SK-N-SH treated with all-trans-retinoic acid at 6 μM for 48 hours (cell line): ENCODE data around the gene CRY1.

Source experiments
- ATAC-seq: fragments of 200-7000 bp; cut with Tn5 transposase; 3 replicates; pipeline ENCODE4 v1.9.1; 2020; ENCODE audit warnings: mild to moderate bottlenecking, moderate library complexity
- ARNTL ChIP-seq: fragments of 450-650 bp; formaldehyde crosslinking; IDR thresholded peaks from 2 replicates; pipeline ENCODE4 v1.5.0; 2020; ENCODE audit warnings: low read depth, mild to moderate bottlenecking, moderate library complexity, borderline replicate concordance
- BACH2 ChIP-seq: fragments of 250-450 bp; sonication (Bioruptor Pico); IDR thresholded peaks from 2 replicates; pipeline ENCODE4 v1.9.0; 2021; ENCODE audit warnings: mild to moderate bottlenecking, borderline replicate concordance
- CSDC2 ChIP-seq: fragments of 250-450 bp; sonication (Bioruptor Pico); IDR thresholded peaks from 2 replicates; pipeline ENCODE4 v1.5.0; 2020; ENCODE audit warnings: mild to moderate bottlenecking, moderate library complexity
- ESRRG ChIP-seq: fragments of 250-450 bp; sonication (Bioruptor Pico); IDR thresholded peaks from 2 replicates; pipeline ENCODE4 v1.6.1; 2021; ENCODE audit warnings: mild to moderate bottlenecking
- GLIS3 ChIP-seq: fragments of 250-450 bp; sonication (Bioruptor Pico); IDR thresholded peaks from 2 replicates; pipeline ENCODE4 v1.5.0; 2020; ENCODE audit warnings: mild to moderate bottlenecking, moderate library complexity
- ISL1 ChIP-seq: fragments of 250-450 bp; sonication (Bioruptor Pico); IDR thresholded peaks from 2 replicates; pipeline ENCODE4 v2.1.2; 2022; ENCODE audit warnings: mild to moderate bottlenecking, moderate library complexity
- RARB ChIP-seq: fragments of 250-450 bp; sonication (Bioruptor Pico); IDR thresholded peaks from 2 replicates; pipeline ENCODE4 v1.8.0; 2021; ENCODE audit warnings: mild to moderate bottlenecking, moderate library complexity
- SNAI2 ChIP-seq: fragments of 250-450 bp; sonication (Bioruptor Pico); IDR thresholded peaks from 2 replicates; pipeline ENCODE4 v1.5.0; 2020; ENCODE audit warnings: mild to moderate bottlenecking, moderate library complexity
- TOX ChIP-seq: fragments of 250-450 bp; sonication (Bioruptor Pico); IDR thresholded peaks from 2 replicates; pipeline ENCODE4 v1.8.0; 2021; ENCODE audit warnings: mild to moderate bottlenecking, moderate library complexity, borderline replicate concordance
- ZC3H10 ChIP-seq: fragments of 250-450 bp; sonication (Bioruptor Pico); IDR thresholded peaks from 2 replicates; pipeline ENCODE4 v1.5.1; 2021; ENCODE audit warnings: mild to moderate bottlenecking, moderate library complexity
- ZFP3 ChIP-seq: fragments of 250-450 bp; sonication (Bioruptor Pico); IDR thresholded peaks from 2 replicates; pipeline ENCODE4 v1.5.0; 2020; ENCODE audit warnings: mild to moderate bottlenecking, moderate library complexity
- ZFP30 ChIP-seq: fragments of 450-650 bp; formaldehyde crosslinking; IDR thresholded peaks from 2 replicates; pipeline ENCODE4 v1.5.0; 2022; ENCODE audit warnings: mild to moderate bottlenecking, moderate library complexity
- ZNF565 ChIP-seq: fragments of 450-650 bp; formaldehyde crosslinking; conservative IDR thresholded peaks from 2 replicates; pipeline ENCODE4 v1.5.0; 2020; ENCODE audit warnings: low read depth, mild to moderate bottlenecking, moderate library complexity
- ZNF70 ChIP-seq: fragments of 450-650 bp; formaldehyde crosslinking; IDR thresholded peaks from 2 replicates; pipeline ENCODE4 v1.5.0; 2020; ENCODE audit warnings: mild to moderate bottlenecking, moderate library complexity
- ZNF8 ChIP-seq: fragments of 450-650 bp; formaldehyde crosslinking; IDR thresholded peaks from 2 replicates; pipeline ENCODE4 v1.5.0; 2020; ENCODE audit warnings: mild to moderate bottlenecking, moderate library complexity
- TF ChIP-seq, protein P1 (sequence below): fragments of 250-450 bp; sonication (Bioruptor Pico); IDR thresholded peaks from 2 replicates; pipeline ENCODE4 v1.5.1; 2021; ENCODE audit warnings: mild to moderate bottlenecking, moderate library complexity
- TF ChIP-seq, protein P2 (sequence below): fragments of 250-450 bp; sonication (Bioruptor Pico); IDR thresholded peaks from 2 replicates; pipeline ENCODE4 v1.5.0; 2020; ENCODE audit warnings: mild to moderate bottlenecking, moderate library complexity
- TF ChIP-seq, protein P3 (sequence below): fragments of 250-450 bp; sonication (Bioruptor Pico); IDR thresholded peaks from 2 replicates; pipeline ENCODE4 v1.8.0; 2021; ENCODE audit warnings: low read depth, mild to moderate bottlenecking, moderate library complexity, borderline replicate concordance
- TF ChIP-seq, protein P4 (sequence below): fragments of 250-450 bp; sonication (Bioruptor Pico); IDR thresholded peaks from 2 replicates; pipeline ENCODE4 v1.8.0; 2020; ENCODE audit warnings: mild to moderate bottlenecking, moderate library complexity, borderline replicate concordance

CRY1 gene

DNA sequence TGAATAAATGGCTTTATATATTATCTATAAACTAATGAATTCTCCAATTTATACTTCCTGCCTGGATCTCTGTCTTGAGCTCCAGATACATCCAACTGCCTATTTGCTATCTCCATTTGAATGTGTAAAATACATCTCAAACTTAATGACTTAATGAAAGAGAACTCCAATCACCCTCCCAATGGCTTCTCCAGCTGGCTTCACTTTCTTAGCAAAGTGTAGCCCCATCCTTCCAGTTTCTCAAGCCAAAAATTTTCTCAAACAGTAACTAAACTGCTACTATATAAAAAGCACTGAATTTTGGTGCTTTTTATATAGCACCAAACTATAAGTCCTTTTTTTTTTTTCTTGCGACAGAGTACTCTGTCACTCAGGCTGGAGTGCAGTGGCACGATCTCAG, 2.6 kb downstream of the CRY1 start (continued):
- no peak for TF ChIP-seq TOX (CRISPR knock-in tag)
- TF ChIP-seq, protein P1, sequence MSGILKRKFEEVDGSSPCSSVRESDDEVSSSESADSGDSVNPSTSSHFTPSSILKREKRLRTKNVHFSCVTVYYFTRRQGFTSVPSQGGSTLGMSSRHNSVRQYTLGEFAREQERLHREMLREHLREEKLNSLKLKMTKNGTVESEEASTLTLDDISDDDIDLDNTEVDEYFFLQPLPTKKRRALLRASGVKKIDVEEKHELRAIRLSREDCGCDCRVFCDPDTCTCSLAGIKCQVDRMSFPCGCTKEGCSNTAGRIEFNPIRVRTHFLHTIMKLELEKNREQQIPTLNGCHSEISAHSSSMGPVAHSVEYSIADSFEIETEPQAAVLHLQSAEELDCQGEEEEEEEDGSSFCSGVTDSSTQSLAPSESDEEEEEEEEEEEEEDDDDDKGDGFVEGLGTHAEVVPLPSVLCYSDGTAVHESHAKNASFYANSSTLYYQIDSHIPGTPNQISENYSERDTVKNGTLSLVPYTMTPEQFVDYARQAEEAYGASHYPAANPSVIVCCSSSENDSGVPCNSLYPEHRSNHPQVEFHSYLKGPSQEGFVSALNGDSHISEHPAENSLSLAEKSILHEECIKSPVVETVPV (CRISPR knock-in tag) = no peak
- no peak for TF ChIP-seq ARNTL (CRISPR knock-in tag)
- TF ChIP-seq SNAI2 = no peak
- no peak for TF ChIP-seq ZC3H10 (CRISPR knock-in tag)

DNA sequence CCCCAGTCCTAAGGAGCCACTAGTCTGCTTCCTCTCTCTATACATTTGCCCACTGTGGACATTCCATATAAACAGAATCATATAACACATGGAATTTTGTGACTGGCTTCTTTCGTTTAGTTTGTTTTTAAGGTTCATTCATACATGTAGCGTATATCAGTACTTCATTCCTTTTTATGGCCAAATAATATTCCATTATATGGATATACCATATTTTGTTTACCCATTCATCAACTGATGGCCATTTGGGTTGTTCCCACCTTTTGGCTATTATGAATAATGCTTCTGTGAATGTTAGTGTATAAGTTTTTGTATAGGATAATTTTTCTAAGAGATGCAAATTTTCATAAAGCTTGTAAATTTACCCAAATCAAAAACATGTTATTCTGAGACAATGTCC, 4.4 kb downstream of the CRY1 start:
- no peak for ATAC-seq
- TF ChIP-seq ZNF8 = peak; percentile 96
- TF ChIP-seq TOX (CRISPR knock-in tag) = no peak
- TF ChIP-seq, protein P2, sequence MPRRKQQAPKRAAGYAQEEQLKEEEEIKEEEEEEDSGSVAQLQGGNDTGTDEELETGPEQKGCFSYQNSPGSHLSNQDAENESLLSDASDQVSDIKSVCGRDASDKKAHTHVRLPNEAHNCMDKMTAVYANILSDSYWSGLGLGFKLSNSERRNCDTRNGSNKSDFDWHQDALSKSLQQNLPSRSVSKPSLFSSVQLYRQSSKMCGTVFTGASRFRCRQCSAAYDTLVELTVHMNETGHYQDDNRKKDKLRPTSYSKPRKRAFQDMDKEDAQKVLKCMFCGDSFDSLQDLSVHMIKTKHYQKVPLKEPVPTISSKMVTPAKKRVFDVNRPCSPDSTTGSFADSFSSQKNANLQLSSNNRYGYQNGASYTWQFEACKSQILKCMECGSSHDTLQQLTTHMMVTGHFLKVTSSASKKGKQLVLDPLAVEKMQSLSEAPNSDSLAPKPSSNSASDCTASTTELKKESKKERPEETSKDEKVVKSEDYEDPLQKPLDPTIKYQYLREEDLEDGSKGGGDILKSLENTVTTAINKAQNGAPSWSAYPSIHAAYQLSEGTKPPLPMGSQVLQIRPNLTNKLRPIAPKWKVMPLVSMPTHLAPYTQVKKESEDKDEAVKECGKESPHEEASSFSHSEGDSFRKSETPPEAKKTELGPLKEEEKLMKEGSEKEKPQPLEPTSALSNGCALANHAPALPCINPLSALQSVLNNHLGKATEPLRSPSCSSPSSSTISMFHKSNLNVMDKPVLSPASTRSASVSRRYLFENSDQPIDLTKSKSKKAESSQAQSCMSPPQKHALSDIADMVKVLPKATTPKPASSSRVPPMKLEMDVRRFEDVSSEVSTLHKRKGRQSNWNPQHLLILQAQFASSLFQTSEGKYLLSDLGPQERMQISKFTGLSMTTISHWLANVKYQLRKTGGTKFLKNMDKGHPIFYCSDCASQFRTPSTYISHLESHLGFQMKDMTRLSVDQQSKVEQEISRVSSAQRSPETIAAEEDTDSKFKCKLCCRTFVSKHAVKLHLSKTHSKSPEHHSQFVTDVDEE (CRISPR knock-in tag) = no peak

DNA sequence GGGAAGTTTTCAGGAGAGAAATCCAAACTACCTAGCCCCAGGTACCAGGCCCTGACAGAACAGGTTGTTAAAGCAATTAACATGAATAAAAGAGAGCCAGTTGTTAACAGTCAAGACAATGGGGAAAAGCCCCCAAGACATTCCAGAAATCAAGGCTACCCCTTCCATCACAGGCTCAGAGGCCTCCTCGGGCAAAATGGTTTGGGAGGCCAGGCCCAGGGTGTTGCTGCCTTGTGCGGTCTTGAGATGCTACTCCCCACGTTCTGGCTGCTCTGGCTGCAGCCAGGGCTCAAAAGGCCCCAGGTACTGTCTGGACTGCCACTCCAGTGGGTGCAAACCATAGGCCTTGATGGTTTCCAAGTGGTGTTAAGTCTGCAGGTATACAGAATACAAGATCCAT, 7.0 kb downstream of the CRY1 start:
- ATAC-seq = no peak
- TF ChIP-seq ZFP30 (no peak), ZC3H10 (CRISPR knock-in tag) (no peak), RARB (CRISPR knock-in tag) (no peak), ARNTL (CRISPR knock-in tag) (no peak), ESRRG (no peak), TOX (CRISPR knock-in tag) (no peak), BACH2 (CRISPR knock-in tag) (no peak), ZNF565 (CRISPR knock-in tag) (no peak), CSDC2 (CRISPR knock-in tag) (no peak), ISL1 (CRISPR knock-in tag) (no peak), ZNF8 (no peak), GLIS3 (CRISPR knock-in tag) (no peak), ZNF70 (CRISPR knock-in tag) (no peak), ZFP3 (no peak)
- TF ChIP-seq, protein P2 (CRISPR knock-in tag) = no peak
- TF ChIP-seq, protein P1 (CRISPR knock-in tag) = no peak
- TF ChIP-seq, protein P3, sequence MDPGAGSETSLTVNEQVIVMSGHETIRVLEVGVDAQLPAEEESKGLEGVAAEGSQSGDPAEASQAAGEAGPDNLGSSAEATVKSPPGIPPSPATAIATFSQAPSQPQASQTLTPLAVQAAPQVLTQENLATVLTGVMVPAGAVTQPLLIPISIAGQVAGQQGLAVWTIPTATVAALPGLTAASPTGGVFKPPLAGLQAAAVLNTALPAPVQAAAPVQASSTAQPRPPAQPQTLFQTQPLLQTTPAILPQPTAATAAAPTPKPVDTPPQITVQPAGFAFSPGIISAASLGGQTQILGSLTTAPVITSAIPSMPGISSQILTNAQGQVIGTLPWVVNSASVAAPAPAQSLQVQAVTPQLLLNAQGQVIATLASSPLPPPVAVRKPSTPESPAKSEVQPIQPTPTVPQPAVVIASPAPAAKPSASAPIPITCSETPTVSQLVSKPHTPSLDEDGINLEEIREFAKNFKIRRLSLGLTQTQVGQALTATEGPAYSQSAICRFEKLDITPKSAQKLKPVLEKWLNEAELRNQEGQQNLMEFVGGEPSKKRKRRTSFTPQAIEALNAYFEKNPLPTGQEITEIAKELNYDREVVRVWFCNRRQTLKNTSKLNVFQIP (CRISPR knock-in tag) = no peak
- TF ChIP-seq, protein P4, sequence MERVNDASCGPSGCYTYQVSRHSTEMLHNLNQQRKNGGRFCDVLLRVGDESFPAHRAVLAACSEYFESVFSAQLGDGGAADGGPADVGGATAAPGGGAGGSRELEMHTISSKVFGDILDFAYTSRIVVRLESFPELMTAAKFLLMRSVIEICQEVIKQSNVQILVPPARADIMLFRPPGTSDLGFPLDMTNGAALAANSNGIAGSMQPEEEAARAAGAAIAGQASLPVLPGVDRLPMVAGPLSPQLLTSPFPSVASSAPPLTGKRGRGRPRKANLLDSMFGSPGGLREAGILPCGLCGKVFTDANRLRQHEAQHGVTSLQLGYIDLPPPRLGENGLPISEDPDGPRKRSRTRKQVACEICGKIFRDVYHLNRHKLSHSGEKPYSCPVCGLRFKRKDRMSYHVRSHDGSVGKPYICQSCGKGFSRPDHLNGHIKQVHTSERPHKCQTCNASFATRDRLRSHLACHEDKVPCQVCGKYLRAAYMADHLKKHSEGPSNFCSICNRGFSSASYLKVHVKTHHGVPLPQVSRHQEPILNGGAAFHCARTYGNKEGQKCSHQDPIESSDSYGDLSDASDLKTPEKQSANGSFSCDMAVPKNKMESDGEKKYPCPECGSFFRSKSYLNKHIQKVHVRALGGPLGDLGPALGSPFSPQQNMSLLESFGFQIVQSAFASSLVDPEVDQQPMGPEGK (CRISPR knock-in tag) = no peak
